PFSK-1 (cell line): Measurements from ENCODE around the gene BMERB1.
A peak's percentile ranks its signal among the peaks of the same experiment; 100 is the strongest.

Source experiments
- FOXP2 ChIP-seq: optimal IDR thresholded peaks from 2 replicates; pipeline ENCODE3; 2011; ENCODE audit warnings: borderline replicate concordance, control low read depth, inconsistent platforms; ENCODE audit not compliant: insufficient read depth; ENCODE audit errors: extremely low read length, extremely low read depth
- POLR2AphosphoS5 ChIP-seq: IDR thresholded peaks from 2 replicates; pipeline ENCODE4 v1.6.1; 2012; ENCODE audit warnings: low read depth, mild to moderate bottlenecking, control low read depth, low read length, moderate library complexity
- REST ChIP-seq, 2 experiments: IDR thresholded peaks; 2 replicates each; pipeline versions ENCODE4 v1.6.1 to v1.8.0; 2011 to 2012; ENCODE audit warnings: low read depth in 2 of 2, low read length in 2 of 2, control low read depth in 1 of 2, inconsistent platforms in 1 of 2, mild to moderate bottlenecking in 1 of 2, moderate library complexity in 1 of 2; ENCODE audit not compliant: insufficient read depth in 1 of 2
- SIN3A ChIP-seq: IDR thresholded peaks from 2 replicates; pipeline ENCODE4 v1.6.1; 2012; ENCODE audit warnings: mild to moderate bottlenecking, low read length, moderate library complexity, borderline replicate concordance; ENCODE audit not compliant: insufficient read depth
- TAF1 ChIP-seq: IDR thresholded peaks from 2 replicates; pipeline ENCODE4 v1.6.1; 2012; ENCODE audit warnings: low read length, control low read depth, borderline replicate concordance; ENCODE audit not compliant: insufficient read depth

The BMERB1 gene

GRCh38 chr16:15466131-15466530, 31.7 kb downstream of the BMERB1 start:
- TF ChIP-seq FOXP2 (no peak), TAF1 (no peak), POLR2AphosphoS5 (no peak), REST (IDR thresholded peaks at IDR 0.05; ENCODE audit: insufficient read depth in 1 of 2, low read depth in 2 of 2, low read length in 2 of 2) (no peak), SIN3A (no peak)

DNA sequence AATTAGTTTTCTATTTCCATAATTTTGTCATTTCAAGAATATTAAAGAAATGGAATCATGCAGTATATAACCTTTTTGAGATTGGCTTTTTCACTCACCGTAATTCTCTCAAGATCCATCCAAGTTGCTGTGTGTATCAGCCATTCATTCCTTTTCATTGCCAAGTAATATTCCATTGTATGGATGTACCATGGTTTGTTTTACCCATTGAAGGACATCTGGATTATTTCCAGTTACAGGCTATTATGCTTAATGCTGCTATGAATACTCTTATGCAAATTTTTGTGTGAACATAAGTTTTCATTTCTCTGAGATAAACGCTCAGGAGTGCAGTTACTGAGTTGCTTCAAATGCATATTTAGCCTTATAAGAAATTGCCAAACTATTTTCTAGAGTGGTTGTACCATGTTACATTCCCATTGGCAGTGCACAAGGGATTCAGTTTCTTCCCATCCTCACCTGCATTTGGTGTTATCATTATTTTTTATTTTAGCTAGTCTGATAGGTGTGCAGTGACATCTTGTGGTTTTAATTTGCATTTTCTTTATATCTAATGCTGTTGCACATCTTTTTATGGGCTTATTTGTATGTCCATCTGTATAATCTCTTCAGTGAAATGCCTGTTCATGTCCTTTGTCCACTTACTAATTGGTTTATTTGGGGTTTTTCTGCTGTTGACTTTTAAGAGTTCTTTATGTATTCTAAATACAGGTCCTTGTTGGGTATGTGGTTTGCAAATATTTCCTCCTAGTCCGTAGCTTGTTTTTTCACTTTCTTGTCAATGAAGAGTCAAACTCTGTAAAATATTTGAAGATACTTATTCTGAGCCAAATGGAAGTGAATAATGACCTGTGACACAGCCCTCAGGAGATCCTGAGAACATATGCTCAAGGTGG, 32.7 kb downstream of the BMERB1 start:
- TF ChIP-seq POLR2AphosphoS5 (no peak), SIN3A (no peak), REST (IDR thresholded peaks at IDR 0.05; ENCODE audit: insufficient read depth in 1 of 2, low read depth in 2 of 2, low read length in 2 of 2) (no peak), TAF1 (no peak), FOXP2 (no peak)

DNA sequence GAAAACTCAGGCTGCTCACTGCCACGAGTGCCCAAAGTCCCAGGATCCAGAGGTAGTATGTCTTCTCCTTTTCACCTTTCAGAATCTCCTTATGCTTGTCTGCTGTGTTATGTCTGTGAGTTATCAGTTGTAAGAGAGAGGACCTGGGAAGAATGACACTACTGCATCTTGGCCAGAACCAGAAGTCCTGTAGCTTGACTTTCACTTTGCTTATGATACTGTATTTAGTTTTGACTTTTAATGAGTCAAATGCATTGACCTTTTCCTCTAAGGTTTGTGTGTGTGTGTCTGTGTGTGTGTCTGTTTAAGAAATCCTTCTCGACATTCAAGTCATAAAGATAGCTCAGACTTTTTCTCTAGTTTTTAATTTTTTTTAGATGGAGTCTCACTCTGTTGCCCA, 43.4 kb downstream of the BMERB1 start:
- TF ChIP-seq SIN3A, result no peak

DNA sequence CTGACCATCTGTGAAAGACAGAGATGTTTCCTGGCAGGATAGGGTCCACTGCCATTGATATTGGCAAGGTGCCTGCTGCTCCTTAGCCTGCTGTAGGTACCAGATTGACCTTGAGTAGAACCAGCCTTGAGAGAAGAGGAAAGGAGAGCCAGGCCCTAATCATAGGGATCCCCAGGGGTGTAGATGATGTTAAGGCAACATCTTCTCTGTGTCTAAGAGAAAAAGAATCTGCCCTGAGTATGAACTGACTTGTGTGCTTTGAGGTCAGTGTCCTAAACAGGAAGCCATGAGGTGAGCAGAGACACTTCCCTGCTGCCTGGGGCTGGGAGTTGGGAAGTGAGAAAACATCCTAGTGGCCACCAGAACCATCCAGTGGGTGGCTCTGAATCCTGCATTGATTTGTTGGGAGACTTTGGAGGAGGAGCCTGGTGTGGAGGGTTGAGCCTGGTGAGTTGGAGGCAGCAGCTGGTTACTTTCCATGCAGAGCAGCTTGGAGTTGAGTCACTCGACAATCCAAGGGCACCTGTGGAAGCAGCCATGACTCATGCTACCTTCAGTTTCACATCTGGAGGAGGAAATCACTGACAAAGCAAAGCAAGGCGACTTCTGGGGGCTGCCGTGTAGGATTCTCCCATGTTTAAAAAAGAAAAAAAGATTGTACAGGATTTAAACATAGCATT, 47.8 kb downstream of the BMERB1 start:
- peak; percentile 22 for TF ChIP-seq FOXP2
- no peak for TF ChIP-seq TAF1
- TF ChIP-seq SIN3A, result no peak; the same call in 1 of the 2 replicates
- no peak for TF ChIP-seq POLR2AphosphoS5
- peak in 1 of 2 experiments; percentile 49; a peak in 1 of 4 replicates for TF ChIP-seq REST (IDR thresholded peaks at IDR 0.05; ENCODE audit: insufficient read depth in 1 of 2, low read depth in 2 of 2, low read length in 2 of 2)

DNA sequence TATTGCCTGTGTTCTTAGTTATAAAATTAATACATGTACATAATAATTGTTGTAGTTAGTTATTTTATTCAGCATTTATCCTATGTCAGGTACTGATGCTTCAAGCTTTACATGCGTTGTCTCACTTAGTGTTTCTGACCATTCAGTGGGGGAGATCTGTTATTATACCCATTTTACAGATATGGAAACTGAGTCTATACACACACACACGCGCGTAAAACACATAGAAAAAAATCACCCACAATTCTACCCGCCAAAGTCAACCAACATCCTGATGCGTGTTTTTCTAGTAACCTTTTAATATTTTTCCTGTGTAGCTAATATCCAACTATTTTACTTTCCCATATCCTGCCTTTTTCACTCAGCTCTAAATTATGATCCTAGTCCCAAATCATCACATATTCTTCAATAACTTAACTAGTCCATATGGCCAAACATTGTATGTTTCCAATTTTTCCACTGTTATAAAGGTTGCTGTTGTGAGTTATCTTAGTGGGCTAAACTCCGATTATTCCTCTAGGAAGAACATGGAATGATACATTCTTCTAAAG, 48.4 kb downstream of the BMERB1 start:
- no peak for TF ChIP-seq REST (IDR thresholded peaks at IDR 0.05; ENCODE audit: insufficient read depth in 1 of 2, low read depth in 2 of 2, low read length in 2 of 2)
- no peak for TF ChIP-seq POLR2AphosphoS5
- TF ChIP-seq TAF1, result no peak
